ENCODE data around the gene ATAT1.

GRCh38 chr6:30612687-30613248, 13.9 kb upstream of the ATAT1 start:
- TF ChIP-seq CTCF (IDR thresholded peaks at IDR 0.05; ENCODE audit: low read depth, low read length) (no peak), EZH2phosphoT487 (IDR thresholded peaks at IDR 0.05; ENCODE audit: low read depth) (no peak)

All from OCI-LY3 (cell line).